ENCODE data around the gene ASB18. TPM values are rescaled to one million over a fixed set of nuclear protein-coding genes. Genes with fewer than 3 reads are reported as not detected.

Gene ASB18
- total and polyA plus RNA-seq, 2 of the 13 experiments (the other 11 are each of a cell fraction or from before 2014, with no cell fraction given), result not detected

GRCh38 chr2:236249066-236249465, 15.1 kb downstream of the ASB18 start (continued):
- TF ChIP-seq NR2F2 (IDR thresholded peaks at IDR 0.05; ENCODE audit: borderline replicate concordance, low read depth) (no peak), ZNF737 (CRISPR knock-in tag; IDR thresholded peaks at IDR 0.05; ENCODE audit: borderline replicate concordance) (no peak), ZNF703 (CRISPR knock-in tag; IDR thresholded peaks at IDR 0.05; ENCODE audit: borderline replicate concordance) (no peak), MED1 (CRISPR knock-in tag; IDR thresholded peaks at IDR 0.05) (no peak), EP300 (IDR thresholded peaks at IDR 0.05; ENCODE audit: low read depth in 2 of 2, low read length in 2 of 2) (no peak), EP300 (CRISPR knock-in tag; IDR thresholded peaks at IDR 0.05; ENCODE audit: borderline replicate concordance) (no peak), HOXA3 (CRISPR knock-in tag; IDR thresholded peaks at IDR 0.05) (no peak; the same call in 1 of the 2 replicates), E2F1 (CRISPR knock-in tag; IDR thresholded peaks at IDR 0.05) (no peak)

GRCh38 chr2:236246711-236247246, 17.4 kb downstream of the ASB18 start:
- Histone ChIP-seq H3K36me3 (replicated peaks in 1 of 2; ENCODE audit: control insufficient read depth in 1 of 2, insufficient read depth in 2 of 2, low read length in 2 of 2) (no peaks in the 10 kb centered on the region), H3K9me3 (ENCODE audit: low read length) (no peaks in the 10 kb centered on the region), H3K79me2 (ENCODE audit: insufficient read depth, low read length) (no peaks in the 10 kb centered on the region), H3K27ac (ENCODE audit: extremely low read length, insufficient read depth, low read length) (no peak overlapping the region), H3K9ac (ENCODE audit: insufficient read depth, low read depth, low read length) (no peak overlapping the region), H3K4me1 (ENCODE audit: insufficient read depth, low read length) (peaks cover 17% of the 10 kb centered on the region), H3K4me3 (replicated peaks in 1 of 3; ENCODE audit: insufficient read depth in 1 of 3, low read depth in 2 of 3, low read length in 3 of 3) (no peak overlapping the region), H3K4me2 (ENCODE audit: low read depth, low read length) (no peak overlapping the region), H2AFZ (ENCODE audit: low read length) (no peak overlapping the region), H4K20me1 (ENCODE audit: insufficient read depth, low read length) (no peaks in the 10 kb centered on the region), H3K27me3 (ENCODE audit: control insufficient read depth in 1 of 2, insufficient read depth in 2 of 2, low read length in 2 of 2) (peaks cover 3 to 53% of the 10 kb centered on the region in 2 experiments; a peak in 4 of 5 replicates)
- CTCF ChIA-PET (ENCODE audit: low intra/inter-chr PET ratio, low total read pairs), result no interaction called here
- intact Hi-C loops (cut with micrococcal nuclease; ENCODE audit: unreplicated experiment) (no loop called here), in situ Hi-C loops (cut with HindIII; ENCODE audit: extremely low pct_ligation_motif_present, low pct_unique_long_range_greater_than_20kb) (no loop called here)
- WGBS (ENCODE audit: low lambda C conversion rate), result 2% methylated on average over 3 of the region's 3 CpGs
- ATAC-seq (no peak), DNase-seq (ENCODE audit: low spot score) (no peak), FAIRE-seq (no peak)
- POLR2A ChIA-PET, result no interaction called here
- no TSS peak for BruUV-seq (replicated peaks)
- TF ChIP-seq ZFP91 (CRISPR knock-in tag; IDR thresholded peaks at IDR 0.05; ENCODE audit: borderline replicate concordance), result no peak
- no peak for TF ChIP-seq DDIT3 (CRISPR knock-in tag; IDR thresholded peaks at IDR 0.05)
- TF ChIP-seq ZNF83 (CRISPR knock-in tag; IDR thresholded peaks at IDR 0.05; ENCODE audit: borderline replicate concordance), result no peak
- TF ChIP-seq KAT8 (CRISPR knock-in tag; IDR thresholded peaks at IDR 0.05), result no peak
- TF ChIP-seq ZKSCAN1 (IDR thresholded peaks at IDR 0.05; ENCODE audit: low read length), result no peak
- no peak for TF ChIP-seq NPAS2 (CRISPR knock-in tag; IDR thresholded peaks at IDR 0.05; ENCODE audit: borderline replicate concordance)
- TF ChIP-seq PLSCR1 (CRISPR knock-in tag; IDR thresholded peaks at IDR 0.05; ENCODE audit: borderline replicate concordance), result no peak
- no peak for TF ChIP-seq ZNF605 (CRISPR knock-in tag; IDR thresholded peaks at IDR 0.05)
- no peak for TF ChIP-seq HNRNPLL (IDR thresholded peaks at IDR 0.05; ENCODE audit: low read depth, low read length, poor library complexity, severe bottlenecking)
- TF ChIP-seq ZFP62 (CRISPR knock-in tag; IDR thresholded peaks at IDR 0.05), result no peak
